Measurements from ENCODE around the gene NLK. TPM values are rescaled to one million over a fixed set of nuclear protein-coding genes. Genes with fewer than 3 reads are reported as not detected.
A peak's percentile ranks its signal among the peaks of the same experiment; 100 is the strongest.

NLK gene
- total RNA-seq, 1 experiment from 2014 or later, result 40.3 TPM

DNA sequence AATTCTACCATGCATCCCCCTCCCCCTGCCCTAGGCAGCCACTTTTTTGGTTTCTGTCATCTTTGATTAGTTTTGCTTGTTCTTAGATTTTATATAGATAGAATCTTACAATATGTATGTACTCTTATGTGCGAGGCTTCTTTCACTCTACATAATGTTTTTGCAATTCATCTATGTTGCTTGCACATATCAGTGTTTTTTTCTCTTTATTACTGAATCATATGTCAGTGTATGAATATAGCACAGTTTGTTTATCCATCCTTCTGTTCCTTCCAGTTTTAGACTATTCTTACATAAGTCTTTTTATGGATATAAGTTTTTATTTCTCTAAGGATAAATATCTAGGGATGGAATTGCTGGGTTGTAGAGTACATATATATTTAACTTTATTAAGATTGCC, 26.6 kb downstream of the NLK start (continued):
- no peak for TF ChIP-seq FOXP1 (CRISPR knock-in tag; IDR thresholded peaks at IDR 0.05; ENCODE audit: borderline replicate concordance)
- TF ChIP-seq, protein P1, sequence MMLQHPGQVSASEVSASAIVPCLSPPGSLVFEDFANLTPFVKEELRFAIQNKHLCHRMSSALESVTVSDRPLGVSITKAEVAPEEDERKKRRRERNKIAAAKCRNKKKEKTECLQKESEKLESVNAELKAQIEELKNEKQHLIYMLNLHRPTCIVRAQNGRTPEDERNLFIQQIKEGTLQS (CRISPR knock-in tag; conservative IDR thresholded peaks at IDR 0.05), result no peak
- TF ChIP-seq, protein P2, sequence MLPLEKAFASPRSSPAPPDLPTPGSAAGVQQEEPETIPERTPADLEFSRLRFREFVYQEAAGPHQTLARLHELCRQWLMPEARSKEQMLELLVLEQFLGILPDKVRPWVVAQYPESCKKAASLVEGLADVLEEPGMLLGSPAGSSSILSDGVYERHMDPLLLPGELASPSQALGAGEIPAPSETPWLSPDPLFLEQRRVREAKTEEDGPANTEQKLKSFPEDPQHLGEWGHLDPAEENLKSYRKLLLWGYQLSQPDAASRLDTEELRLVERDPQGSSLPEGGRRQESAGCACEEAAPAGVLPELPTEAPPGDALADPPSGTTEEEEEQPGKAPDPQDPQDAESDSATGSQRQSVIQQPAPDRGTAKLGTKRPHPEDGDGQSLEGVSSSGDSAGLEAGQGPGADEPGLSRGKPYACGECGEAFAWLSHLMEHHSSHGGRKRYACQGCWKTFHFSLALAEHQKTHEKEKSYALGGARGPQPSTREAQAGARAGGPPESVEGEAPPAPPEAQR (CRISPR knock-in tag; IDR thresholded peaks at IDR 0.05), result no peak
- TF ChIP-seq NR2C2 (CRISPR knock-in tag; IDR thresholded peaks at IDR 0.05), result no peak
- TF ChIP-seq, protein P3, sequence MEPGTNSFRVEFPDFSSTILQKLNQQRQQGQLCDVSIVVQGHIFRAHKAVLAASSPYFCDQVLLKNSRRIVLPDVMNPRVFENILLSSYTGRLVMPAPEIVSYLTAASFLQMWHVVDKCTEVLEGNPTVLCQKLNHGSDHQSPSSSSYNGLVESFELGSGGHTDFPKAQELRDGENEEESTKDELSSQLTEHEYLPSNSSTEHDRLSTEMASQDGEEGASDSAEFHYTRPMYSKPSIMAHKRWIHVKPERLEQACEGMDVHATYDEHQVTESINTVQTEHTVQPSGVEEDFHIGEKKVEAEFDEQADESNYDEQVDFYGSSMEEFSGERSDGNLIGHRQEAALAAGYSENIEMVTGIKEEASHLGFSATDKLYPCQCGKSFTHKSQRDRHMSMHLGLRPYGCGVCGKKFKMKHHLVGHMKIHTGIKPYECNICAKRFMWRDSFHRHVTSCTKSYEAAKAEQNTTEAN (CRISPR knock-in tag; IDR thresholded peaks at IDR 0.05), result no peak
- no peak for TF ChIP-seq ZNF416 (CRISPR knock-in tag; IDR thresholded peaks at IDR 0.05)
- no peak for TF ChIP-seq ESRRA (CRISPR knock-in tag; IDR thresholded peaks at IDR 0.05; ENCODE audit: borderline replicate concordance)
- no peak for TF ChIP-seq ZNF671 (CRISPR knock-in tag; IDR thresholded peaks at IDR 0.05)

DNA sequence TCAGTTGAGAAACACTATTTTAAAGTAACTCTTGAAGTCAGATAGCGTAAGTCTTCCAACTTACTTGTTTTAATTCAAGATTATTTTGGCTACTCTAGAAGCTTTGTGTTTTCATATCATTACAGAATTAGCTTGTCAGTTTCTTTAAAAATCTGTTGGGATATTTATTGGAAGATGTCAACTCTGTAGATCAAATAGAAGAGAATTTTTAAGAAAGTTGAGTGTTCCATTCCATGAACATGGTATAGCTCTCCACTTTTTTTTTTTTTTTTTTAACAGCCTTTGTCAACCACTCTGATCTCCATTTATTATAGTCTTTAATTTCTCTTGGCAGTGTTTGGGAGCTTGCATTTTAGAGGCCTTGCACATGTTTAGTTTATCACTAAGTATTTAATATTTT, 28.7 kb downstream of the NLK start:
- peaks cover 13% of the 10 kb centered on the region for H3K36me3 Mint-ChIP-seq
- H3K4me1 Mint-ChIP-seq, result peaks cover 48% of the 10 kb centered on the region
- H3K4me3 Mint-ChIP-seq, result no peak overlapping the region
- CTCF ChIA-PET, result no interaction called here
- peak overlapping the region; percentile 86 for H3K27ac Mint-ChIP-seq
- peaks cover 8% of the 10 kb centered on the region for H3K9me3 Mint-ChIP-seq
- POLR2A ChIA-PET, result no interaction called here
- TF ChIP-seq, protein P4, sequence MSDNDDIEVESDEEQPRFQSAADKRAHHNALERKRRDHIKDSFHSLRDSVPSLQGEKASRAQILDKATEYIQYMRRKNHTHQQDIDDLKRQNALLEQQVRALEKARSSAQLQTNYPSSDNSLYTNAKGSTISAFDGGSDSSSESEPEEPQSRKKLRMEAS (CRISPR knock-in tag; IDR thresholded peaks at IDR 0.05), result no peak
- no peak for TF ChIP-seq CREB1 (CRISPR knock-in tag; IDR thresholded peaks at IDR 0.05)
- TF ChIP-seq, protein P5, sequence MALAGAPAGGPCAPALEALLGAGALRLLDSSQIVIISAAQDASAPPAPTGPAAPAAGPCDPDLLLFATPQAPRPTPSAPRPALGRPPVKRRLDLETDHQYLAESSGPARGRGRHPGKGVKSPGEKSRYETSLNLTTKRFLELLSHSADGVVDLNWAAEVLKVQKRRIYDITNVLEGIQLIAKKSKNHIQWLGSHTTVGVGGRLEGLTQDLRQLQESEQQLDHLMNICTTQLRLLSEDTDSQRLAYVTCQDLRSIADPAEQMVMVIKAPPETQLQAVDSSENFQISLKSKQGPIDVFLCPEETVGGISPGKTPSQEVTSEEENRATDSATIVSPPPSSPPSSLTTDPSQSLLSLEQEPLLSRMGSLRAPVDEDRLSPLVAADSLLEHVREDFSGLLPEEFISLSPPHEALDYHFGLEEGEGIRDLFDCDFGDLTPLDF (CRISPR knock-in tag; IDR thresholded peaks at IDR 0.05), result no peak
- no peak for TF ChIP-seq KAT7 (CRISPR knock-in tag; IDR thresholded peaks at IDR 0.05; ENCODE audit: borderline replicate concordance)
- TF ChIP-seq, protein P6, sequence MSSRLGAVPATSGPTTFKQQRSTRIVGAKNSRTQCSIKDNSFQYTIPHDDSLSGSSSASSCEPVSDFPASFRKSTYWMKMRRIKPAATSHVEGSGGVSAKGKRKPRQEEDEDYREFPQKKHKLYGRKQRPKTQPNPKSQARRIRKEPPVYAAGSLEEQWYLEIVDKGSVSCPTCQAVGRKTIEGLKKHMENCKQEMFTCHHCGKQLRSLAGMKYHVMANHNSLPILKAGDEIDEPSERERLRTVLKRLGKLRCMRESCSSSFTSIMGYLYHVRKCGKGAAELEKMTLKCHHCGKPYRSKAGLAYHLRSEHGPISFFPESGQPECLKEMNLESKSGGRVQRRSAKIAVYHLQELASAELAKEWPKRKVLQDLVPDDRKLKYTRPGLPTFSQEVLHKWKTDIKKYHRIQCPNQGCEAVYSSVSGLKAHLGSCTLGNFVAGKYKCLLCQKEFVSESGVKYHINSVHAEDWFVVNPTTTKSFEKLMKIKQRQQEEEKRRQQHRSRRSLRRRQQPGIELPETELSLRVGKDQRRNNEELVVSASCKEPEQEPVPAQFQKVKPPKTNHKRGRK (CRISPR knock-in tag; IDR thresholded peaks at IDR 0.05; ENCODE audit: borderline replicate concordance), result no peak
- no peak for TF ChIP-seq FOXJ3 (CRISPR knock-in tag; IDR thresholded peaks at IDR 0.05; ENCODE audit: borderline replicate concordance)
- TF ChIP-seq SP1 (CRISPR knock-in tag; conservative IDR thresholded peaks at IDR 0.05), result no peak
- no peak for TF ChIP-seq PRRX2 (CRISPR knock-in tag; IDR thresholded peaks at IDR 0.05)
- DNase-seq (ENCODE audit: low spot score) (no peak), ATAC-seq (no peak)
- H3K27me3 Mint-ChIP-seq (ENCODE audit: low read depth), result no peaks in the 10 kb centered on the region

DNA sequence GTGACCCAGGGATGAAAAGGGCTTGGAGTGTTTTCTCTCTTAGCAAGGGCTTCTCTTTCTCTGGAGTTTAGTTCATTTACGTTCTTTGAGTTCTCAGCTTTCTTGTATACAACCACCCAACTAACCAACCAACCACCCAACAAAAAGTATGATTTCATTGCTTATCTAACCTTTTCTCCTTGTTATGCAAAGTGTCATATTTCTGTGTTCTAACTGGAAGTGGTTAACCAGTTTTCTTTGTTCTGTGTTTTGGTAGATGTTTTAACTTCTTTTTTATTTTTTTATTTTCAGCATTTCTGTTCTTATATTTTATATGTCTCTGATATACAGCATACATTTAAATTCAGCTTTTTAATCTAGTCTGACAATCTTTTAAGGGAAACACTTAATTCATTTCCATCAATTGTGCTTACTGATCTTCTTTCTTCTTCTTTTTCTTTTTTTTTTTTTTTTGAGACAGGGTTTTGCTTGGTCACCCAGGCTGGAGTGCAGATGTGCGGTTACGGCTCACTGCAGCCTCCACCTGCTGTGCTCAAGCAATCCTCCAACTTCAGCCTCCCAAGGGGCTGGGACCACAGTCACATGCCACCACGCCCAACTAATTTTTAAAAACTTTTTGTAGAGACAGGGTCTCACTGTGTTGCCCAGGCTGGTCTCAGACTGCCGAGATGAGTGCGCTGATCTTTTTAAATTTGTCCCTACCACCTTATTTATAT, 29.6 kb downstream of the NLK start:
- Mint-ChIP-seq H3K4me1 (peaks cover 48% of the 10 kb centered on the region), H3K27ac (peak overlapping the region; percentile 75; the same call in 1 of the 2 replicates), H3K9me3 (peaks cover 8% of the 10 kb centered on the region), H3K27me3 (ENCODE audit: low read depth) (no peaks in the 10 kb centered on the region), H3K36me3 (peaks cover 13% of the 10 kb centered on the region), H3K4me3 (no peak overlapping the region)
- DNase-seq (ENCODE audit: low spot score), result no peak
- ChIA-PET POLR2A (interaction anchor here (0.7 kb wide), 1 partner anchor 9 kb away, joined by 6 read pairs; no protein-coding TSS in a partner anchor), CTCF (no interaction called here)
- TF ChIP-seq SMAD4 (CRISPR knock-in tag; IDR thresholded peaks at IDR 0.05), result no peak
- TF ChIP-seq JUN (CRISPR knock-in tag; IDR thresholded peaks at IDR 0.05), result no peak
- TF ChIP-seq ZNF671 (CRISPR knock-in tag; IDR thresholded peaks at IDR 0.05), result no peak
- TF ChIP-seq, protein P7, sequence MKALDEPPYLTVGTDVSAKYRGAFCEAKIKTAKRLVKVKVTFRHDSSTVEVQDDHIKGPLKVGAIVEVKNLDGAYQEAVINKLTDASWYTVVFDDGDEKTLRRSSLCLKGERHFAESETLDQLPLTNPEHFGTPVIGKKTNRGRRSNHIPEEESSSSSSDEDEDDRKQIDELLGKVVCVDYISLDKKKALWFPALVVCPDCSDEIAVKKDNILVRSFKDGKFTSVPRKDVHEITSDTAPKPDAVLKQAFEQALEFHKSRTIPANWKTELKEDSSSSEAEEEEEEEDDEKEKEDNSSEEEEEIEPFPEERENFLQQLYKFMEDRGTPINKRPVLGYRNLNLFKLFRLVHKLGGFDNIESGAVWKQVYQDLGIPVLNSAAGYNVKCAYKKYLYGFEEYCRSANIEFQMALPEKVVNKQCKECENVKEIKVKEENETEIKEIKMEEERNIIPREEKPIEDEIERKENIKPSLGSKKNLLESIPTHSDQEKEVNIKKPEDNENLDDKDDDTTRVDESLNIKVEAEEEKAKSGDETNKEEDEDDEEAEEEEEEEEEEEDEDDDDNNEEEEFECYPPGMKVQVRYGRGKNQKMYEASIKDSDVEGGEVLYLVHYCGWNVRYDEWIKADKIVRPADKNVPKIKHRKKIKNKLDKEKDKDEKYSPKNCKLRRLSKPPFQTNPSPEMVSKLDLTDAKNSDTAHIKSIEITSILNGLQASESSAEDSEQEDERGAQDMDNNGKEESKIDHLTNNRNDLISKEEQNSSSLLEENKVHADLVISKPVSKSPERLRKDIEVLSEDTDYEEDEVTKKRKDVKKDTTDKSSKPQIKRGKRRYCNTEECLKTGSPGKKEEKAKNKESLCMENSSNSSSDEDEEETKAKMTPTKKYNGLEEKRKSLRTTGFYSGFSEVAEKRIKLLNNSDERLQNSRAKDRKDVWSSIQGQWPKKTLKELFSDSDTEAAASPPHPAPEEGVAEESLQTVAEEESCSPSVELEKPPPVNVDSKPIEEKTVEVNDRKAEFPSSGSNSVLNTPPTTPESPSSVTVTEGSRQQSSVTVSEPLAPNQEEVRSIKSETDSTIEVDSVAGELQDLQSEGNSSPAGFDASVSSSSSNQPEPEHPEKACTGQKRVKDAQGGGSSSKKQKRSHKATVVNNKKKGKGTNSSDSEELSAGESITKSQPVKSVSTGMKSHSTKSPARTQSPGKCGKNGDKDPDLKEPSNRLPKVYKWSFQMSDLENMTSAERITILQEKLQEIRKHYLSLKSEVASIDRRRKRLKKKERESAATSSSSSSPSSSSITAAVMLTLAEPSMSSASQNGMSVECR (CRISPR knock-in tag; IDR thresholded peaks at IDR 0.05; ENCODE audit: borderline replicate concordance), result no peak
- no peak for ATAC-seq
